GM19043 (cell line): Measurements from ENCODE around the gene KRT7.
"Not testable (repeated sequence)": the region's sequence is repeated elsewhere in the genome, so short reads cannot be mapped to it uniquely, and the experiment has no call there.

Source experiments
- ATAC-seq: cut with Tn5 transposase; IDR thresholded peaks from one replicate; pipeline ENCODE4 v1.9.1; 2021; ENCODE audit warnings: low read depth; ENCODE audit not compliant: unreplicated experiment

KRT7 gene

GRCh38 chr12:52254180-52254964, 21.3 kb downstream of the KRT7 start:
- no peak for ATAC-seq

- ATAC-seq: no peak
Observed at GRCh38 chr12:52254965-52255751, 22.1 kb downstream of the KRT7 start.

- ATAC-seq: no peak
Observed at GRCh38 chr12:52255926-52256583, 23.0 kb downstream of the KRT7 start.

GRCh38 chr12:52256584-52256935, 23.5 kb downstream of the KRT7 start:
- ATAC-seq: no peak

GRCh38 chr12:52257074-52257551, 24.1 kb downstream of the KRT7 start:
- no peak for ATAC-seq

GRCh38 chr12:52257922-52258321, 24.9 kb downstream of the KRT7 start:
- ATAC-seq: not testable (repeated sequence)

GRCh38 chr12:52258335-52258901, 25.4 kb downstream of the KRT7 start:
- ATAC-seq: no peak

- no peak for ATAC-seq
Observed at GRCh38 chr12:52259657-52260243, 26.7 kb downstream of the KRT7 start.

- ATAC-seq: no peak
Observed at GRCh38 chr12:52260361-52261207, 27.5 kb downstream of the KRT7 start.

GRCh38 chr12:52261208-52261484, 28.1 kb downstream of the KRT7 start:
- ATAC-seq: no peak

GRCh38 chr12:52262286-52262685, 29.2 kb downstream of the KRT7 start:
- ATAC-seq: no peak

- no peak for ATAC-seq
Observed at GRCh38 chr12:52263761-52264434, 30.9 kb downstream of the KRT7 start.

GRCh38 chr12:52264435-52264825, 31.4 kb downstream of the KRT7 start:
- no peak for ATAC-seq

- no peak for ATAC-seq
Observed at GRCh38 chr12:52266514-52266913, 33.5 kb downstream of the KRT7 start.

- no peak for ATAC-seq
Observed at GRCh38 chr12:52267266-52267665, 34.2 kb downstream of the KRT7 start.

GRCh38 chr12:52267699-52268098, 34.7 kb downstream of the KRT7 start:
- ATAC-seq: no peak

GRCh38 chr12:52268212-52268611, 35.2 kb downstream of the KRT7 start:
- ATAC-seq: no peak

GRCh38 chr12:52270541-52271070, 37.6 kb downstream of the KRT7 start:
- ATAC-seq: no peak

- no peak for ATAC-seq
Observed at GRCh38 chr12:52271158-52271557, 38.1 kb downstream of the KRT7 start.
